IMR-90 (cell line): ENCODE measurements around the gene UBL7.

Source experiments
- BHLHE40 ChIP-seq: fragments of 150-350 bp; IDR thresholded peaks from 2 replicates; pipeline ENCODE4 v1.6.1; 2016; ENCODE audit warnings: mild to moderate bottlenecking, low read depth, low read length
- CEBPB ChIP-seq: IDR thresholded peaks from 2 replicates; pipeline ENCODE4 v1.6.1; 2012; ENCODE audit warnings: low read depth, low read length, improper control_type of control experiment
- CHD1 ChIP-seq: IDR thresholded peaks from 2 replicates; pipeline ENCODE4 v1.6.1; 2012; ENCODE audit warnings: low read depth, low read length, improper control_type of control experiment
- FOS ChIP-seq: fragments of 150-350 bp; IDR thresholded peaks from 2 replicates; pipeline ENCODE4 v1.6.1; 2016; ENCODE audit warnings: low read depth, low read length
- MAFK ChIP-seq: IDR thresholded peaks from 2 replicates; pipeline ENCODE4 v1.6.1; 2012; ENCODE audit warnings: low read depth, low read length, improper control_type of control experiment
- MXI1 ChIP-seq: IDR thresholded peaks from 2 replicates; pipeline ENCODE4 v1.6.1; 2012; ENCODE audit warnings: low read depth, mild to moderate bottlenecking, low read length, moderate library complexity, borderline replicate concordance
- POLR2A ChIP-seq: IDR thresholded peaks from 2 replicates; pipeline ENCODE4 v1.6.1; 2012; ENCODE audit warnings: mild to moderate bottlenecking, low read depth, low read length
- RAD21 ChIP-seq: IDR thresholded peaks from 2 replicates; pipeline ENCODE4 v1.6.1; 2012; ENCODE audit warnings: low read length, improper control_type of control experiment
- RCOR1 ChIP-seq: IDR thresholded peaks from 2 replicates; pipeline ENCODE4 v1.6.1; 2012; ENCODE audit warnings: mild to moderate bottlenecking, low read length, improper control_type of control experiment; ENCODE audit not compliant: insufficient replicate concordance
- RFX5 ChIP-seq: IDR thresholded peaks from 2 replicates; pipeline ENCODE4 v1.8.0; 2012; ENCODE audit warnings: low read depth, mild to moderate bottlenecking, low read length, moderate library complexity
- SMC3 ChIP-seq: fragments of 150-350 bp; IDR thresholded peaks from 2 replicates; pipeline ENCODE4 v1.6.1; 2016; ENCODE audit warnings: low read depth, mild to moderate bottlenecking, antibody characterized with exemption, low read length, moderate library complexity
- TF ChIP-seq, protein P1 (sequence below): conservative IDR thresholded peaks from 2 replicates; pipeline ENCODE4 v1.5.1; 2012; ENCODE audit warnings: mild to moderate bottlenecking, low read depth, low read length, improper control_type of control experiment
- TF ChIP-seq, protein P2 (sequence below): fragments of 150-350 bp; IDR thresholded peaks from 2 replicates; pipeline ENCODE4 v1.6.1; 2017; ENCODE audit warnings: mild to moderate bottlenecking, antibody characterized with exemption, low read length, low read depth

DNA sequence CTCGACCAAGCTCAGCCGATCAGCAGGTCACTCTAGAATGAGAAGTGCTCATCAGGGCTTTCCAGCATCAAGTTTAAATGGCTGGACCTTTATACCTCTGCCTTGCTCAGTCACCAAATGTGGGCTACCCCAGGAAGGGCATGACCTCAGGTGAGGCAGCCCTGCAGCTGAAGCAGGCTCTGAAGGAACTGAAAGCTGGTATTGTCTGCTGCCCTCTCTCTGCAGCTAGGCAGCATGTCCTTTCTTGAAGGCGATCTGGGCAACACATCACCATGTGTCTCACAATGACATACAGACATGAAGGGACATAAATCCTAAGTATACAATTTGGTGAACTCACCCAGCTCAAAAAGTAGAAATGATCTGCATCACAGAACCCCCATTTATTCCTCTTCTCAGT is 41.3 kb upstream of the UBL7 start:
- TF ChIP-seq, protein P1, sequence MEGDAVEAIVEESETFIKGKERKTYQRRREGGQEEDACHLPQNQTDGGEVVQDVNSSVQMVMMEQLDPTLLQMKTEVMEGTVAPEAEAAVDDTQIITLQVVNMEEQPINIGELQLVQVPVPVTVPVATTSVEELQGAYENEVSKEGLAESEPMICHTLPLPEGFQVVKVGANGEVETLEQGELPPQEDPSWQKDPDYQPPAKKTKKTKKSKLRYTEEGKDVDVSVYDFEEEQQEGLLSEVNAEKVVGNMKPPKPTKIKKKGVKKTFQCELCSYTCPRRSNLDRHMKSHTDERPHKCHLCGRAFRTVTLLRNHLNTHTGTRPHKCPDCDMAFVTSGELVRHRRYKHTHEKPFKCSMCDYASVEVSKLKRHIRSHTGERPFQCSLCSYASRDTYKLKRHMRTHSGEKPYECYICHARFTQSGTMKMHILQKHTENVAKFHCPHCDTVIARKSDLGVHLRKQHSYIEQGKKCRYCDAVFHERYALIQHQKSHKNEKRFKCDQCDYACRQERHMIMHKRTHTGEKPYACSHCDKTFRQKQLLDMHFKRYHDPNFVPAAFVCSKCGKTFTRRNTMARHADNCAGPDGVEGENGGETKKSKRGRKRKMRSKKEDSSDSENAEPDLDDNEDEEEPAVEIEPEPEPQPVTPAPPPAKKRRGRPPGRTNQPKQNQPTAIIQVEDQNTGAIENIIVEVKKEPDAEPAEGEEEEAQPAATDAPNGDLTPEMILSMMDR = no peak
- TF ChIP-seq FOS (no peak), SMC3 (no peak), POLR2A (no peak), MAFK (no peak), RCOR1 (no peak), CEBPB (no peak), RFX5 (no peak), RAD21 (no peak), CHD1 (no peak), MXI1 (no peak), BHLHE40 (no peak)
- TF ChIP-seq, protein P2, sequence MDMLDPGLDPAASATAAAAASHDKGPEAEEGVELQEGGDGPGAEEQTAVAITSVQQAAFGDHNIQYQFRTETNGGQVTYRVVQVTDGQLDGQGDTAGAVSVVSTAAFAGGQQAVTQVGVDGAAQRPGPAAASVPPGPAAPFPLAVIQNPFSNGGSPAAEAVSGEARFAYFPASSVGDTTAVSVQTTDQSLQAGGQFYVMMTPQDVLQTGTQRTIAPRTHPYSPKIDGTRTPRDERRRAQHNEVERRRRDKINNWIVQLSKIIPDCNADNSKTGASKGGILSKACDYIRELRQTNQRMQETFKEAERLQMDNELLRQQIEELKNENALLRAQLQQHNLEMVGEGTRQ = no peak
